Activated CD4-positive, alpha-beta memory T cell treated with anti-CD3 and anti-CD28 coated beads, Interleukin-2, amount 10 ng/mL, durations not matched to agents 7 days and 5 days (primary cell): Measurements from ENCODE around the gene IL4. TPM values are rescaled to one million over a fixed set of nuclear protein-coding genes. Genes with fewer than 3 reads are reported as not detected.
A peak's percentile ranks its signal among the peaks of the same experiment; 100 is the strongest.

Experiments used
- CTCF ChIA-PET: fragments of 350-600 bp; sonication (Branson Sonifier 250); formaldehyde crosslinking; loops from one replicate; lab custom pipeline; 2021; ENCODE audit warnings: antibody characterized with exemption, inconsistent platforms; lab: Charles Lee
- POLR2A ChIA-PET: fragments of 350-600 bp; sonication (Branson Sonifier 250); formaldehyde crosslinking; loops from one replicate; lab custom pipeline; 2021; ENCODE audit warnings: antibody characterized with exemption; lab: Charles Lee
- DNase-seq: peaks from one replicate; pipeline ENCODE4 v3.0.0-alpha.2; 2020
- H3K27ac Mint-ChIP-seq: one replicate; pipeline ENCODE4 v1.8.0; 2021; ENCODE audit warnings: mild to moderate bottlenecking, mixed read lengths
- H3K27me3 Mint-ChIP-seq: one replicate; pipeline ENCODE4 v1.8.0; 2021; ENCODE audit warnings: mixed read lengths
- H3K36me3 Mint-ChIP-seq: one replicate; pipeline ENCODE4 v1.8.0; 2021; ENCODE audit warnings: low read depth, mixed read lengths
- H3K4me1 Mint-ChIP-seq: one replicate; pipeline ENCODE4 v1.8.0; 2021; ENCODE audit warnings: mixed read lengths
- H3K4me3 Mint-ChIP-seq: one replicate; pipeline ENCODE4 v1.8.0; 2021; ENCODE audit warnings: mild to moderate bottlenecking, mixed read lengths
- H3K9me3 Mint-ChIP-seq: one replicate; pipeline ENCODE4 v1.8.0; 2021; ENCODE audit warnings: mixed read lengths
- total RNA-seq, 2 experiments: library from RNA; stranded (reverse); gene quantifications; one replicate each; pipeline ENCODE4 v1.2.3, GENCODE V29; 2021

IL4 gene
- total RNA-seq, 2 experiments from 2014 or later: 7.4 to 12.6 TPM

DNA sequence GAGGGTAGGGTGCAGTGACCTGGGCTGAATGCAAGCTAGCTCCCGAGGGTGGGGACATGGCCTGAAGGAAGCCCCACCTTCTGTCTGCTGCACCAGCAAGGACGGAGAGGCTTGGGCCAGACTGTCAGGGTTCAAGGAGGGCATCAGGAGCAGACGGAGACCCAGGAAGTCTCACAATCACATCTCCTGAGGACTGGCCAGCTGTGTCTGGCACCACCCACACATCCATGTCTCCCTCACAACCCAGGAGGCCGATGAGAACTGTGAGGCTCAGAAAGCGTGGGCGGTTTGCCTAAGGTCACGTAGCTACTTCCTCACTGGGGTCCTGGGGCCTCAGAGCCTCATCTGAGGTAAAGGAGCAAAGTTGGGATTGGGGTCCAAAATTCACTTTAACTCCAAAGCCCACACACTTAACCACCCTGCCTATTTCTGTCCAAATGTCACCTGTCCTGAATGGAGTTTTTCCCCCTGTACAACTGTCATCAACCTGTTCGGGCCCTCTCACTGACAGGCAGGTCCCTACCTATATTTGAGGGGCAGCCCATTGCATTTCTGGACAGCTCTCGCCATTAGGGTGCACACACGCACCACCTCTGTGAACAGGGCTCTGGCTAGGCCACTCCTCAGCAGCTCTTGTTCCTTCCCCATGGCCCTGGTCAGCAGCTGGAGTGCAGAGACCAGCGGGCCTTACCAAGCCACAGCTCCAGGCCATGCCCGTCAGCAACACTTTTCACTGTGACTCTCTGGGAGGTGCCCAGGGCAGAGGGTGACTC lies 12.4 kb upstream of the IL4 start:
- ChIA-PET POLR2A (interaction anchor here (1.4 kb wide), 1 partner anchor 13 kb away, joined by 8 read pairs; the partner anchor contains the start of gene IL4), CTCF (interaction anchor here (0.8 to 1.4 kb wide), 3 partner anchors 29 to 159 kb away, joined by 3 read pairs; no protein-coding TSS in a partner anchor)
- Mint-ChIP-seq H3K27me3 (peaks cover 5% of the 10 kb centered on the region), H3K4me1 (peaks cover 72% of the 10 kb centered on the region), H3K9me3 (no peaks in the 10 kb centered on the region), H3K36me3 (no peaks in the 10 kb centered on the region), H3K4me3 (no peak overlapping the region), H3K27ac (peak overlapping the region; percentile 58)
- DNase-seq: no peak

GRCh38 chr5:132662004-132662401 lies 11.8 kb upstream of the IL4 start:
- no peak overlapping the region for H3K27ac Mint-ChIP-seq
- no peak overlapping the region for H3K4me3 Mint-ChIP-seq
- no peaks in the 10 kb centered on the region for H3K36me3 Mint-ChIP-seq
- ChIA-PET POLR2A (interaction anchor here (0.8 to 1.1 kb wide), 2 partner anchors 13 to 14 kb away, joined by 3 to 7 read pairs; partner anchors contain the start of gene IL4), CTCF (interaction anchor here (1.4 kb wide), 1 partner anchor 28 kb away, joined by 3 read pairs; no protein-coding TSS in a partner anchor)
- no peaks in the 10 kb centered on the region for H3K9me3 Mint-ChIP-seq
- no peak for DNase-seq
- peaks cover 72% of the 10 kb centered on the region for H3K4me1 Mint-ChIP-seq
- no peaks in the 10 kb centered on the region for H3K27me3 Mint-ChIP-seq

GRCh38 chr5:132662925-132663770 lies 10.6 kb upstream of the IL4 start:
- Mint-ChIP-seq H3K27me3 (no peaks in the 10 kb centered on the region), H3K9me3 (no peaks in the 10 kb centered on the region), H3K4me1 (peaks cover 68% of the 10 kb centered on the region), H3K36me3 (no peaks in the 10 kb centered on the region), H3K27ac (peak overlapping the region; percentile 89), H3K4me3 (no peak overlapping the region)
- ChIA-PET CTCF (interaction anchor here (1.9 kb wide), 1 partner anchor 52 kb away, joined by 3 read pairs; no protein-coding TSS in a partner anchor), POLR2A (interaction anchor here (0.8 to 2.2 kb wide), 6 partner anchors 11 to 75 kb away, joined by 3 to 25 read pairs (median 4); partner anchors contain the start of gene IL4)
- DNase-seq: peak; percentile 61

GRCh38 chr5:132663771-132664695 lies 9.8 kb upstream of the IL4 start:
- POLR2A ChIA-PET: interaction anchor here (0.8 to 2.2 kb wide), 5 partner anchors 11 to 74 kb away, joined by 3 to 25 read pairs (median 4); partner anchors contain the start of gene IL4
- DNase-seq: no peak
- no peaks in the 10 kb centered on the region for H3K9me3 Mint-ChIP-seq
- H3K4me1 Mint-ChIP-seq: peaks cover 60% of the 10 kb centered on the region
- CTCF ChIA-PET: interaction anchor here (1.9 kb wide), 1 partner anchor 52 kb away, joined by 3 read pairs; no protein-coding TSS in a partner anchor
- no peak overlapping the region for H3K4me3 Mint-ChIP-seq
- H3K27ac Mint-ChIP-seq: peak overlapping the region; percentile 89
- H3K27me3 Mint-ChIP-seq: no peaks in the 10 kb centered on the region
- no peaks in the 10 kb centered on the region for H3K36me3 Mint-ChIP-seq

- ChIA-PET POLR2A (interaction anchor here (1.5 to 2.2 kb wide), 2 partner anchors 10 to 24 kb away, joined by 3 to 25 read pairs; partner anchors contain the start of gene IL4), CTCF (no interaction called here)
- no peaks in the 10 kb centered on the region for H3K36me3 Mint-ChIP-seq
- H3K4me1 Mint-ChIP-seq: peaks cover 58% of the 10 kb centered on the region
- no peaks in the 10 kb centered on the region for H3K9me3 Mint-ChIP-seq
- H3K27me3 Mint-ChIP-seq: no peaks in the 10 kb centered on the region
- no peak for DNase-seq
- peak overlapping the region; percentile 89 for H3K27ac Mint-ChIP-seq
- H3K4me3 Mint-ChIP-seq: no peak overlapping the region
Observed at GRCh38 chr5:132664696-132665209, 9.0 kb upstream of the IL4 start.

DNA sequence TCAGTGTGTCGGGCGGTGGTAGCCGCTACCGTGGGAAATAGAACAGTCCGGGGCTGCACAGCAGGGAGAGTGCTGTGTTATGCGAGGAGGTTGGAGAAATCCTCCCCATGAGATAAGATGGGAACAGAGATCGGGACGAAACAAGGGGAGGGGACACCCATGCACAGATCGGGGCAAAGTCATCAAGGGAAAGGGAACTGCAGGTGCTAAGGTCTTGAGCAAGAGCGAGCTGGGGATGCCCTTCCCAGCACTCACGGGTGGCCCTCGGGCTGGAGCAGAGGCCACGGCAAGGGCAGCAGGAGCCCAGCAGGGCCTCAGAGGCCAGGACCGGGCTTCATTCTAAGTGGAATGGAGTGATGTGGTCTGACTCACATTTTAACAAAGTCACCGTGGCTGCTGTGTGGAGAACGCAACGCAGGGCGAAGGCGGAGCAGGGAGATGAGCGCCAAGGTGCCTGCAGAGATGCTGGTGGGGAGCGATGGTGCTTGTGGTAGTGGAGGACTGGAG lies 8.2 kb upstream of the IL4 start:
- no peak overlapping the region for H3K27ac Mint-ChIP-seq
- POLR2A ChIA-PET: no interaction called here
- CTCF ChIA-PET: no interaction called here

DNA sequence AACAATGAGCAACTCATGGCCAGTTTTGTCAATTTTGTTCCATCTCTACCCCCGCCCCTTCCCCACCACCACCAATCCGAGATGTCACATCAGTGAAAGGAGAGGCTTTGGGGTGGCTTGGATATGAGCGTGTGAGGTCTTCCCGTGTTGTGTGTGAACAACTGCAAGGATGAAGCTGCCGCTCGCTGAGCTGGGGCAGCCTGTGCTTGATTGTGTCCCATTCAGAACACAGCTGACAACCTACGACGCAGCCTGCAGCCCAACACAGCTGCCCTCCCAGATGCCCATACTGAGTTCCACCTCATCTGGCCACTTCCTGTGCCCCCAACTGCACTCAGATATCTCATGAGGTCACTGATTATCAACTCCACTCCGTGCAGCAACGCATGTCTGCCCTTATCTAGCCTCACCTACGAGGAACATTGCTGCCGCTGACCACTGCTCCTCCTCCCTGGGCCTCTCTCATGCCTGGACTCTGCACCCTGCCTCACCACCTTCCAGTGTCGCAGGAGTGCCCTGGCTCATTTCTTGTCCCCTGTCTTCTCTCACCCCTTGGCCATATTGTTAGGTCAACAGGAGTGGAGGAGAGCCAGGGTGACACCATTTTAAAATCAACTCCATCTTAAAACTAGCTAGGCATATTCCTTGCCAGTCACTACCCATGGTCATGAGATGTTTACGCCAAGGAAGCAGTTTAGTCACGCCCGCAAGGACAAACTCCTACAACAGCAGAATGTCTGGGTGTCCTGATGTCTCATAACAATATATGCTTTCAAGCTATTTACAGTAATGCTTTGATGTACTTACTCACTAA lies 7.3 kb upstream of the IL4 start:
- POLR2A ChIA-PET: interaction anchor here (1.8 kb wide), 1 partner anchor 12 kb away, joined by 6 read pairs; no protein-coding TSS in a partner anchor
- Mint-ChIP-seq H3K27ac (no peak overlapping the region), H3K4me1 (peaks cover 46% of the 10 kb centered on the region), H3K36me3 (no peaks in the 10 kb centered on the region), H3K9me3 (no peaks in the 10 kb centered on the region), H3K4me3 (no peak overlapping the region), H3K27me3 (no peaks in the 10 kb centered on the region)
- DNase-seq: no peak
- CTCF ChIA-PET: no interaction called here

More for the DNA sequence above, 8.2 kb upstream of the IL4 start:
- H3K9me3 Mint-ChIP-seq: no peaks in the 10 kb centered on the region
- peaks cover 52% of the 10 kb centered on the region for H3K4me1 Mint-ChIP-seq
- H3K36me3 Mint-ChIP-seq: no peaks in the 10 kb centered on the region
- H3K4me3 Mint-ChIP-seq: no peak overlapping the region
- H3K27me3 Mint-ChIP-seq: no peaks in the 10 kb centered on the region
- no peak for DNase-seq

DNA sequence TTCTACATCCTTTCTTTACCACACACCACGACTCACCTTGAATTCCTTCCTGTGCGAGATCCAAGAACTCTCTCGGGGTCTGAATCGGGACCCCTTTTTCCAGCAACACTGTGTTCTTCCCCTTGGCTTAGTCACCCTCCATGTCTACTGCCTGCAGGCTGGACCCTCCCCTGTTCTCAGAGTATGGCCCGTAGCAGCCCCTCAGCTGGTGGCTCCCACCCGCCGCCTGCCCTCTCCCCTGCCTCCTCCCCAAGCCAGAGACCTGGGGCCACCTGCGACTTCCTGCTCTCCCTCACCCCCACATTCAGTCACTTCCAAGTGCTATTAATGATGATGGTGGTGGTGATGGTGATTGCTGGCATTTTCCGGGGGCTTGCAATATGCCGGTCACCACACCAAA lies 6.5 kb upstream of the IL4 start:
- CTCF ChIA-PET: no interaction called here
- no peaks in the 10 kb centered on the region for H3K36me3 Mint-ChIP-seq
- POLR2A ChIA-PET: interaction anchor here (1.8 kb wide), 1 partner anchor 11 kb away, joined by 6 read pairs; no protein-coding TSS in a partner anchor
- H3K4me3 Mint-ChIP-seq: no peak overlapping the region
- H3K9me3 Mint-ChIP-seq: no peaks in the 10 kb centered on the region
- DNase-seq: no peak
- no peaks in the 10 kb centered on the region for H3K27me3 Mint-ChIP-seq
- no peak overlapping the region for H3K27ac Mint-ChIP-seq
- peaks cover 39% of the 10 kb centered on the region for H3K4me1 Mint-ChIP-seq

DNA sequence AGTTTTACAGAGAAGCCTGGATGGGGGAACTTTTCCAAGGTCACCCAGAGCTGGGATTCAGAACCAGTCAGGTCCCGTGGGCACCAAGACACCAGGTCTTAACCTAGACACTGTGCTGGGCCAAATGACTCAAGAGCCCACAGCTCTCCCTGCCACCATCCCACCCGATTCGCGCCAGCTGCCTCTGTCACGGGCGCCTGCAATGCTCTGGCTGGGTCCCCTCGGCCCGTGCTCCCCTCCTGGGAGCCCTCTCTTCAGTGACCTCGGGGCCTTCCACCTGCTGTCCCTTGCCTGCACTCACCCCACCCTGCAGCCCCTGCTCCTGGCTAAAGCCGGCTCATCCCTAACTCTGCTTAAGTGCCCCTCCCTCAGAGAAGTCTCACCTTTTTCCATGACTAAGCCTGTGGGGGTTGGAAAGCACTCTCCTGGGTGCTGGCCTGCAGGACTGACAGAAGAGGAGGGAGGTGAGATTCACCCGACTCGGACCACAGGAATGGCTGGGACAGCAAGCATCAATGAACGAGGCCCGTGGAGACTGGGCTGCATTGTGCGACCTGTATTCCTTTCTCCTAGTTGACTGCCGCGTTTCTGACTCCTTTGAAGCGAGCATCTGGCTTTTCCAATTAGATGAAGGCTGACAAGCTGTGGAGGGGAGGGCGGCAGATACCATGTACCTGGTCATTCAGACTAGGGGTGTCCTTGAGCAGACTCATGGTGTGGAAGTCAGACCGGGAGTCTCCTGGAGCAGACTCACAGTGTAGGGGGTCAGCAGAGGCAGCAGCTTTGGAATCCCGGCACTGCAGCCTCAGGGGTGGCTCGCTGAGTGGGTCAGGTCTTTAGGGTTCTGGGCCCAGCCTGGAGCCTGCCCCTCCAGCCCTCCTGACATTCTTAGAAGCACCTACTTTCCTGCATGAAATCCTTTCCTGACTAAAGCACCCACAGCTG lies 5.8 kb upstream of the IL4 start:
- Mint-ChIP-seq H3K9me3 (no peaks in the 10 kb centered on the region), H3K4me1 (peaks cover 34% of the 10 kb centered on the region), H3K27ac (no peak overlapping the region), H3K36me3 (no peaks in the 10 kb centered on the region), H3K4me3 (no peak overlapping the region), H3K27me3 (no peaks in the 10 kb centered on the region)
- POLR2A ChIA-PET: interaction anchor here (1.8 kb wide), 1 partner anchor 10 kb away, joined by 6 read pairs; no protein-coding TSS in a partner anchor
- CTCF ChIA-PET: no interaction called here
- DNase-seq: no peak

GRCh38 chr5:132668706-132669454 lies 4.9 kb upstream of the IL4 start:
- no peak overlapping the region for H3K4me3 Mint-ChIP-seq
- POLR2A ChIA-PET: no interaction called here
- peaks cover 34% of the 10 kb centered on the region for H3K4me1 Mint-ChIP-seq
- CTCF ChIA-PET: no interaction called here
- H3K36me3 Mint-ChIP-seq: no peaks in the 10 kb centered on the region
- no peak overlapping the region for H3K27ac Mint-ChIP-seq
- H3K9me3 Mint-ChIP-seq: no peaks in the 10 kb centered on the region
- H3K27me3 Mint-ChIP-seq: no peaks in the 10 kb centered on the region
- no peak for DNase-seq
